Activated CD8-positive, alpha-beta memory T cell treated with anti-CD3 and anti-CD28 coated beads, Interleukin-2, amount 50 U/mL, for 4 hours (primary cell): ENCODE measurements around the gene LRRC3C.

Experiments used
- DNase-seq: peaks from one replicate; pipeline ENCODE4 v3.0.0-alpha.2; 2020

Gene LRRC3C

DNA sequence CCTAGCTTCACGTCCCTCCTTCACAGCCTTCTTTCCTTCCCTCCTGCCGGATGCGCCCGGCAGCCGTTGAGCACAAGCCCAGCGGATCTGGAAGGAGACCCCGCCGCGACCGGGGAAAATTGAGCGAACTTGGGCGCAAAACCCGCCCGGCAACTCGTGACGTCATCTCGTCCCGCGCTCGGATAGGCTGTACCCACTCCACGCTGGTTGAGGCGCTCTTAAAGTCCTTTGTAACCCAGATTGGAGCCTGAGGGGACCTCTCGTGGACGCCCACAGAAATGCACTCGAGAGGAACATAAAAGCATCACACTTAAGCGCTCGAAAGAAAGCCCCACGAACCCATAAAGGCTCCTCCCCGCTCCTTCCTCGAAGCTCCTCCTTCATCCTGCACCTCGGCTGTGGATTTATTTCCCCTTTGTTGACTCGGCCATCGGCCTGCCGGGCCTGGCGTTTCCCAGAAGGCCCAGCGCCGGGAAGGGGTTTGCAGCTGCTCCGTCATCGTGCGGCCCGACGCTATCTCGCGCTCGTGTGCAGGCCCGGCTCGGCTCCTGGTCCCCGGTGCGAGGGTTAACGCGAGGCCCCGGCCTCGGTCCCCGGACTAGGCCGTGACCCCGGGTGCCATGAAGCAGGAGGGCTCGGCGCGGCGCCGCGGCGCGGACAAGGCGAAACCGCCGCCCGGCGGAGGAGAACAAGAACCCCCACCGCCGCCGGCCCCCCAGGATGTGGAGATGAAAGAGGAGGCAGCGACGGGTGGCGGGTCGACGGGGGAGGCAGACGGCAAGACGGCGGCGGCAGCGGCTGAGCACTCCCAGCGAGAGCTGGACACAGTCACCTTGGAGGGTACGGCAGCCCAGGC lies 53.0 kb downstream of the LRRC3C start, which contains the start of gene PSMD3:
Gene PSMD3 (plus strand): TSS at position 457 of the 856 bp plus-strand sequence. CDS start 164 bp downstream, at position 621.
- peak; percentile 97 for DNase-seq

GRCh38 chr17:39981207-39981741 lies 53.7 kb downstream of the LRRC3C start:
- DNase-seq: no peak

DNA sequence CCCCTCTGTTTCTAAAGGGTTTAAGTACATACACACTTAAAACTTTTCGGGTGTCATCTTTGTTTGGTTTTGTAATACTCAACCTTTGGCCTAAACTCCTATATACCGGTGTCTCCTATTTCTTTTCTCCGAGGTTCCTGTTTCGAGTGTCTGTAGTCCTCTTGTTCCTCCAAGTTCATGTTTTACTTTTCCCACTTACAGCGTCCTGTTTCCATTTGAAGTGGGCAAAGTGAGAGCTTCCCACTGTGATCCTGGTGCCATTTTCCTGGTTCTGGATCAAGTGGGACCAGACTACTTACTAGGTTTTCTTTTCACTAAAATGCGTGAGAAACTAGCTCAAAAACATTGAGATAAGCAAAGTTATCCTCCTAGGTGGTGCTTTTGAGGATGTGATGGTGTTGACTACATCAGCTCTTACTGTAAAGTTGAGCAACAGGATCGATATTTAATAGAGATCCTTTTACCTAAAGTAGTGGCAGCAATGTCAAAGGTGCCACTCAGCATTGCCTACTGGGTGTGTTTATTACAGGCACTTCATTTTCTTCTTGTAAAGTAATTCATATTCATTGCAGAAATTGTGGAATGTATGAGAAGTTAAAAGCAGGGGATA lies 54.3 kb downstream of the LRRC3C start:
- no peak for DNase-seq

DNA sequence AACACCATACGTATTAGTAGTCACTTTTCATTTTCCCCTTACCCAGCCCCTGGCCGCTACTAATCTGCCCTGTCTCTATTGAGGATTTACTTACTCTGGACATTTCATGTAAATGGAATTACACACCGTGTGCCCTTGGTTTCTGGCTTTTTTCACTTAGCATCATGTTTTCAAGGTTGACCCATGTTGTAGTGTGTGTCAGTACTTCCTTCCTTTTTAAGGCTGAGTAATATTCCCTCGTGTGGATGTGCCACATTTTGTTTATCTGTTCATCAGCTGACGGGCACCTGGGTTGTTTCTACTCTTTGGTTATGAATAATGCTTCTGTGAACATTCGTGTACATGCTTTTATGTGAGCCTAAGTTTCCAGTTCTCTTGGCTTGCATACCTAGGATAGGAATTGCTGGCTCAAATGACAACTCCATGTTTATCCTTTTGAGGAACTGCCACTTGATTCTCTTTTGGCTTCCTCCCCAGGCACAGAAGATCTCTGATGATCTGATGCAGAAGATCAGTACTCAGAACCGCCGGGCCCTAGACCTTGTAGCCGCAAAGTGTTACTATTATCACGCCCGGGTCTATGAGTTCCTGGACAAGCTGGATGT lies 60.8 kb downstream of the LRRC3C start:
- no peak for DNase-seq

DNA sequence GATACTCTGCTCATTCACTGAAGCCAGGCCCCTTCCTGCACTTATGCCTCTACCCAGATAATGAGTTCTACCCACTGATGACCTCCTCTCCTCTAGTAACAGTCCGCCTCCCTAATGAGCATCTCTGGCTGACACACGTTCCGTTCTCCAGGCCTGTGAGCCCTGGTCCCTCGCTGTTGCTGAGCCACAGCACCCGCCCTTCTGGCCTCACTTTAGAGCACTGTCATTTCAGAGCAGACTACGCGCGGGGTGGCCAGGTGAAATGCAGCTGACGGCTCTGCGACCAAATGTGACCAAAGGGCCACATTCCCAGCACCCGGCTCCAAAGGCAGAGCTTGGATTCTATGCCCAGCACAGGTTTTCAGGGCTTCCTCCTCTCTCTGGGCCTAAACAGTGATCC lies 66.9 kb downstream of the LRRC3C start:
- DNase-seq: no peak
